ENCODE results near the gene RANBP9. TPM values are rescaled to one million over a fixed set of nuclear protein-coding genes. Genes with fewer than 3 reads are reported as not detected.

RANBP9 gene
- total RNA-seq, 1 donor from 2014 or later, result 72.0 TPM

DNA sequence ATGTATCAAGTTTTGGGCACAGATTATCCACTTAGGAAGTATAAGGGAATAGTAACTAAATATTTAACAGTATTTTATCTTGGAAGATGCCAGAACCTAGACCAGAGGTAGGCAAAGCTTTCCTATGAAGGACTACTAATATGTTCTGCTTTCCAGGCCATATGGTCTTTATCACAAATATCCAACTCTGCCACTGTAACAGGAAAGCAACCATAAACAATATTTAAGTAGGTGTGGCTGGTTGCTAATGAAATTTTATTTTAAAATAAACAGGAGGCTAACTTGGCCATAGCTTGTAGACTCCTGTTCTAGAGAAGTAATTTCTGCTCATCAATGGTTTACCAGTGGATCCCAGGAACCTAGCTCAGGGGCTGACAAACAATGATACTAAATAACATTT is 57.1 kb downstream of the RANBP9 start:
- Mint-ChIP-seq H3K9me3 (ENCODE audit: low read depth) (no peaks in the 10 kb centered on the region), H3K4me3 (ENCODE audit: unreplicated experiment) (no peak overlapping the region), H3K36me3 (ENCODE audit: low read depth) (peaks cover 14% of the 10 kb centered on the region), H3K27ac (ENCODE audit: unreplicated experiment) (no peak overlapping the region), H3K4me1 (ENCODE audit: low read depth) (peaks cover 27% of the 10 kb centered on the region), H3K27me3 (ENCODE audit: low read depth) (no peaks in the 10 kb centered on the region)
- TF ChIP-seq CTCF (IDR thresholded peaks at IDR 0.05), result no peak
- DNase-seq (ENCODE audit: low spot score), result no peak

DNA sequence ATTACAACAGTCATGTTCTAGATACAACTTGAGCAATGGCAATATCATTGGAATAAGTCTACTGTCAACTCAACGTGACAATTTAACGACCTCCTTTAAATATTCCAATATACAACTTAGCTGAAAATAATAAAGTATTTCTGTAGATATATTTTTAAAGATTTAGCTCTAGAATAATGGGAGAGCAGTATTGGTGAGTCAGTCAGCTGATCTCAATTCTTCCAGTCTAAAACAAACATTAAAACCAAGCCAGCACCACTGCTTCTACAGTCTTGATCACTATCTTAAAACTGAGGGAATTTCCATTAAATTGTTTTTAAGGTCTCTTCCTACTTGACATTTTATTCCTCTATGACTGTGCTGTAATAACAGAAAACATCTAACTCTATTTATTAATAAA is 58.3 kb downstream of the RANBP9 start:
- Mint-ChIP-seq H3K27ac (ENCODE audit: unreplicated experiment) (no peak overlapping the region), H3K9me3 (ENCODE audit: low read depth) (no peaks in the 10 kb centered on the region), H3K36me3 (ENCODE audit: low read depth) (peaks cover 17% of the 10 kb centered on the region), H3K27me3 (ENCODE audit: low read depth) (no peaks in the 10 kb centered on the region), H3K4me3 (ENCODE audit: unreplicated experiment) (no peak overlapping the region), H3K4me1 (ENCODE audit: low read depth) (peaks cover 16% of the 10 kb centered on the region)
- no peak for DNase-seq (ENCODE audit: low spot score)
- TF ChIP-seq CTCF (IDR thresholded peaks at IDR 0.05), result no peak

- Mint-ChIP-seq H3K4me3 (ENCODE audit: unreplicated experiment) (no peak overlapping the region), H3K27ac (ENCODE audit: unreplicated experiment) (peak overlapping the region; percentile 3), H3K9me3 (ENCODE audit: low read depth) (no peaks in the 10 kb centered on the region), H3K4me1 (ENCODE audit: low read depth) (peaks cover 24% of the 10 kb centered on the region), H3K27me3 (ENCODE audit: low read depth) (no peaks in the 10 kb centered on the region), H3K36me3 (ENCODE audit: low read depth) (peaks cover 18% of the 10 kb centered on the region)
- DNase-seq (ENCODE audit: low spot score), result no peak
- TF ChIP-seq CTCF (IDR thresholded peaks at IDR 0.05), result no peak
Observed at GRCh38 chr6:13649393-13649792, 62.2 kb downstream of the RANBP9 start.

GRCh38 chr6:13648850-13649249 is 62.8 kb downstream of the RANBP9 start:
- H3K9me3 Mint-ChIP-seq (ENCODE audit: low read depth), result no peaks in the 10 kb centered on the region
- no peak for TF ChIP-seq CTCF (IDR thresholded peaks at IDR 0.05)
- H3K4me3 Mint-ChIP-seq (ENCODE audit: unreplicated experiment), result no peak overlapping the region
- peaks cover 18% of the 10 kb centered on the region for H3K36me3 Mint-ChIP-seq (ENCODE audit: low read depth)
- no peak for DNase-seq (ENCODE audit: low spot score)
- H3K4me1 Mint-ChIP-seq (ENCODE audit: low read depth), result peaks cover 25% of the 10 kb centered on the region
- H3K27me3 Mint-ChIP-seq (ENCODE audit: low read depth), result no peaks in the 10 kb centered on the region
- H3K27ac Mint-ChIP-seq (ENCODE audit: unreplicated experiment), result no peak overlapping the region

GRCh38 chr6:13643125-13643524 is 68.5 kb downstream of the RANBP9 start:
- Mint-ChIP-seq H3K4me3 (ENCODE audit: unreplicated experiment) (no peak overlapping the region), H3K4me1 (ENCODE audit: low read depth) (peaks cover 29% of the 10 kb centered on the region), H3K27me3 (ENCODE audit: low read depth) (no peaks in the 10 kb centered on the region)

More at GRCh38 chr6:13643125-13643524, 68.5 kb downstream of the RANBP9 start:
- DNase-seq (ENCODE audit: low spot score), result no peak
- no peak for TF ChIP-seq CTCF (IDR thresholded peaks at IDR 0.05)
- no peak overlapping the region for H3K27ac Mint-ChIP-seq (ENCODE audit: unreplicated experiment)
- no peaks in the 10 kb centered on the region for H3K9me3 Mint-ChIP-seq (ENCODE audit: low read depth)
- peaks cover 18% of the 10 kb centered on the region for H3K36me3 Mint-ChIP-seq (ENCODE audit: low read depth)

All from chondrocyte (in vitro differentiated cells).